ENCODE results near the gene RNF220.

DNA sequence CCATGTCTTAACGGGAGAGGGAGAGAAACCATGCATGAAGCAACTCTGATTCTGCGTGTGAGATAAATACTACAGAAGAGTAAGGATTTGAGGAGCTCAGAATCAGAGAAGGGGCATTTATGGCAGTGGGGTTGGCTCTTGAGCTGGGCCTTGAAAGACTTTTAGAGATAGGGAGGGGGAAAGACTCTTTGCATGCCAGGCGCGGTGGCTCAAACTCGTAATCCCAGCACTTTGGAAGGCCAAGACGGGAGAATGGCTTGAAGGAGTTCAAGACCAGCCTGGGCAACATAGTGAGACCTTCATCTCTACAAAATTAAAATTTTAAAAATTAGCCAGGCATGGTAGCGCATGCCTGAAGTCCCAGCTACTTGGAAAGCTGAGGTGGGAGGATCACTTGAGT, 270.1 kb downstream of the RNF220 start:
- TF ChIP-seq, protein P1, sequence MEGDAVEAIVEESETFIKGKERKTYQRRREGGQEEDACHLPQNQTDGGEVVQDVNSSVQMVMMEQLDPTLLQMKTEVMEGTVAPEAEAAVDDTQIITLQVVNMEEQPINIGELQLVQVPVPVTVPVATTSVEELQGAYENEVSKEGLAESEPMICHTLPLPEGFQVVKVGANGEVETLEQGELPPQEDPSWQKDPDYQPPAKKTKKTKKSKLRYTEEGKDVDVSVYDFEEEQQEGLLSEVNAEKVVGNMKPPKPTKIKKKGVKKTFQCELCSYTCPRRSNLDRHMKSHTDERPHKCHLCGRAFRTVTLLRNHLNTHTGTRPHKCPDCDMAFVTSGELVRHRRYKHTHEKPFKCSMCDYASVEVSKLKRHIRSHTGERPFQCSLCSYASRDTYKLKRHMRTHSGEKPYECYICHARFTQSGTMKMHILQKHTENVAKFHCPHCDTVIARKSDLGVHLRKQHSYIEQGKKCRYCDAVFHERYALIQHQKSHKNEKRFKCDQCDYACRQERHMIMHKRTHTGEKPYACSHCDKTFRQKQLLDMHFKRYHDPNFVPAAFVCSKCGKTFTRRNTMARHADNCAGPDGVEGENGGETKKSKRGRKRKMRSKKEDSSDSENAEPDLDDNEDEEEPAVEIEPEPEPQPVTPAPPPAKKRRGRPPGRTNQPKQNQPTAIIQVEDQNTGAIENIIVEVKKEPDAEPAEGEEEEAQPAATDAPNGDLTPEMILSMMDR (IDR thresholded peaks at IDR 0.05) = no peak
- TF ChIP-seq TAF1 (IDR thresholded peaks at IDR 0.05; ENCODE audit: borderline replicate concordance, low read depth, low read length) = no peak

Measured in SK-N-SH (cell line).